PC-9 (cell line): Measurements from ENCODE around the gene RYR3. TPM values are rescaled to one million over a fixed set of nuclear protein-coding genes. Genes with fewer than 3 reads are reported as not detected.

Experiments
- BruUV-seq: library from RNA; stranded (reverse); fragments of 400-500 nt; replicated peaks from 2 replicates; lab custom pipeline; 2021; lab: Mats Ljungman, UMichigan
- CTCF ChIA-PET: fragments of 300-600 bp; sonication (Branson Sonifier 250); formaldehyde crosslinking; loops from one replicate; lab custom pipeline; 2022; ENCODE audit warnings: antibody characterized with exemption; lab: Charles Lee
- POLR2A ChIA-PET: fragments of 300-600 bp; sonication (Branson Sonifier 250); formaldehyde crosslinking; loops from one replicate; lab custom pipeline; 2022; ENCODE audit warnings: antibody characterized with exemption; ENCODE audit not compliant: unreplicated experiment; lab: Charles Lee
- DNase-seq, 2 experiments: peaks; one replicate each; pipeline versions ENCODE4 v3.0.0 to v3.0.0-alpha.2; 2015 to 2022; ENCODE audit warnings: mixed read lengths in 1 of 2
- H2AFZ ChIP-seq: fragments of 200-600 bp; sonication (generic); 2 replicates; pipeline ENCODE4 v1.8.1; 2017; ENCODE audit warnings: antibody characterized with exemption
- H3F3A ChIP-seq: fragments of 200-600 bp; sonication (generic); 2 replicates; pipeline ENCODE4 v1.8.1; 2017; ENCODE audit warnings: antibody characterized with exemption, mild to moderate bottlenecking, low read depth; ENCODE audit not compliant: insufficient read depth
- H3K27ac ChIP-seq: fragments of 200-600 bp; sonication (generic); 2 replicates; pipeline ENCODE4 v1.6.1; 2016; ENCODE audit warnings: mixed run types
- H3K27me3 ChIP-seq: fragments of 200-600 bp; sonication (generic); 2 replicates; pipeline ENCODE4 v1.6.1; 2016; ENCODE audit warnings: low read depth, mixed run types; ENCODE audit not compliant: insufficient read depth
- H3K36me3 ChIP-seq: fragments of 200-600 bp; sonication (generic); 2 replicates; pipeline ENCODE4 v1.6.1; 2016; ENCODE audit warnings: low read depth, mixed run types
- H3K4me1 ChIP-seq: fragments of 200-600 bp; sonication (generic); replicated peaks from 2 replicates; pipeline ENCODE4 v1.6.1; 2016; ENCODE audit warnings: mixed run types; ENCODE audit not compliant: insufficient read depth
- H3K4me2 ChIP-seq: fragments of 200-600 bp; sonication (generic); 2 replicates; pipeline ENCODE4 v1.6.1; 2017; ENCODE audit warnings: mixed run types
- H3K4me3 ChIP-seq: fragments of 200-600 bp; sonication (generic); 2 replicates; pipeline ENCODE4 v1.6.1; 2016; ENCODE audit warnings: mixed run types
- H3K79me2 ChIP-seq: fragments of 200-600 bp; sonication (generic); 2 replicates; pipeline ENCODE4 v1.6.1; 2017; ENCODE audit warnings: low read depth, mixed run types
- H3K9me2 ChIP-seq: fragments of 200-600 bp; sonication (generic); 2 replicates; pipeline ENCODE4 v1.8.1; 2017; ENCODE audit warnings: mild to moderate bottlenecking; ENCODE audit not compliant: insufficient read depth
- H3K9me3 ChIP-seq: fragments of 200-600 bp; sonication (generic); 2 replicates; pipeline ENCODE4 v1.8.1; 2016; ENCODE audit warnings: low read depth; ENCODE audit not compliant: insufficient read depth
- H4K20me1 ChIP-seq: fragments of 200-600 bp; sonication (generic); 2 replicates; pipeline ENCODE4 v1.8.1; 2017; ENCODE audit not compliant: insufficient read depth
- EZH2 ChIP-seq: fragments of 200-600 bp; sonication (generic); IDR thresholded peaks from 2 replicates; pipeline ENCODE4 v1.8.0; 2017; ENCODE audit warnings: antibody characterized with exemption, low read depth
- intact Hi-C: fragments of 100-400 bp; cut with micrococcal nuclease; formaldehyde crosslinking; loops from one replicate; pipeline ENCODE4 v1.10.0; 2022; ENCODE audit not compliant: unreplicated experiment
- total RNA-seq: library from RNA; stranded (reverse); gene quantifications from 2 replicates; pipeline ENCODE4 v1.2.3, GENCODE V29; 2021
- TF ChIP-seq, protein P1 (sequence below): fragments of 200-600 bp; sonication (generic); conservative IDR thresholded peaks from 2 replicates; pipeline ENCODE4 v1.6.1; 2017; ENCODE audit warnings: mixed run types, antibody characterized with exemption, mild to moderate bottlenecking, moderate library complexity

Gene RYR3
- total RNA-seq, 1 experiment from 2014 or later = 0.15 TPM

DNA sequence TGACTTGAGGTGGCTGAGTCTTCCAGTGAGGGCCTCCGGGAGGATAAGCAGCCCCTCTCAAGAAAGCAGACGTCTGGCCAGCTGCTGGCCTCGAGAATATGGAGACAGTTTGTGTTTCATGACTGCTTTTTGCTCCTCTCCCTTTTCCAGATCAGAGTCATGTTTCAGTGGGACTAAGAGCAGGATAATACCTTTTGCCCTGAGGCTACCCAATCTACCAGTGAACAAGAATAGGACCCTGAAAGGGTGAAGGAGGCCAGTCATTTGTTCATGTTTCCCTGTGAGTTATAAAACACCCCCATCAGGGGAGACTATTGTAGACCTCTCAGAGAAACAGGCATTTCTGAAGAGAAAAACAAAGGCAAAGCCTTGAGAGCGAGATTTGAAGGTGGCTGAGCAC is 137.4 kb downstream of the RYR3 start:
- Histone ChIP-seq H3F3A (peaks cover 9% of the 10 kb centered on the region; the same call in 1 of the 2 replicates), H3K27me3 (no peaks in the 10 kb centered on the region), H3K4me3 (peak overlapping the region; percentile 16; the same call in 1 of the 2 replicates), H2AFZ (peak overlapping the region; percentile 72; the same call in 1 of the 2 replicates), H3K9me3 (no peaks in the 10 kb centered on the region), H4K20me1 (no peaks in the 10 kb centered on the region), H3K36me3 (no peaks in the 10 kb centered on the region), H3K27ac (peak overlapping the region; percentile 95), H3K9me2 (no peaks in the 10 kb centered on the region), H3K4me1 (peaks cover 21% of the 10 kb centered on the region), H3K79me2 (no peaks in the 10 kb centered on the region), H3K4me2 (peak overlapping the region; percentile 72)
- ChIA-PET POLR2A (no interaction called here), CTCF (no interaction called here)
- intact Hi-C loops = loop anchor here (5.0 kb wide), 1 partner anchor 156 kb away; no protein-coding TSS in a partner anchor
- TSS peak; percentile 59 for BruUV-seq
- DNase-seq = no peak
- TF ChIP-seq EZH2 = no peak
- TF ChIP-seq, protein P1, sequence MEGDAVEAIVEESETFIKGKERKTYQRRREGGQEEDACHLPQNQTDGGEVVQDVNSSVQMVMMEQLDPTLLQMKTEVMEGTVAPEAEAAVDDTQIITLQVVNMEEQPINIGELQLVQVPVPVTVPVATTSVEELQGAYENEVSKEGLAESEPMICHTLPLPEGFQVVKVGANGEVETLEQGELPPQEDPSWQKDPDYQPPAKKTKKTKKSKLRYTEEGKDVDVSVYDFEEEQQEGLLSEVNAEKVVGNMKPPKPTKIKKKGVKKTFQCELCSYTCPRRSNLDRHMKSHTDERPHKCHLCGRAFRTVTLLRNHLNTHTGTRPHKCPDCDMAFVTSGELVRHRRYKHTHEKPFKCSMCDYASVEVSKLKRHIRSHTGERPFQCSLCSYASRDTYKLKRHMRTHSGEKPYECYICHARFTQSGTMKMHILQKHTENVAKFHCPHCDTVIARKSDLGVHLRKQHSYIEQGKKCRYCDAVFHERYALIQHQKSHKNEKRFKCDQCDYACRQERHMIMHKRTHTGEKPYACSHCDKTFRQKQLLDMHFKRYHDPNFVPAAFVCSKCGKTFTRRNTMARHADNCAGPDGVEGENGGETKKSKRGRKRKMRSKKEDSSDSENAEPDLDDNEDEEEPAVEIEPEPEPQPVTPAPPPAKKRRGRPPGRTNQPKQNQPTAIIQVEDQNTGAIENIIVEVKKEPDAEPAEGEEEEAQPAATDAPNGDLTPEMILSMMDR = no peak

DNA sequence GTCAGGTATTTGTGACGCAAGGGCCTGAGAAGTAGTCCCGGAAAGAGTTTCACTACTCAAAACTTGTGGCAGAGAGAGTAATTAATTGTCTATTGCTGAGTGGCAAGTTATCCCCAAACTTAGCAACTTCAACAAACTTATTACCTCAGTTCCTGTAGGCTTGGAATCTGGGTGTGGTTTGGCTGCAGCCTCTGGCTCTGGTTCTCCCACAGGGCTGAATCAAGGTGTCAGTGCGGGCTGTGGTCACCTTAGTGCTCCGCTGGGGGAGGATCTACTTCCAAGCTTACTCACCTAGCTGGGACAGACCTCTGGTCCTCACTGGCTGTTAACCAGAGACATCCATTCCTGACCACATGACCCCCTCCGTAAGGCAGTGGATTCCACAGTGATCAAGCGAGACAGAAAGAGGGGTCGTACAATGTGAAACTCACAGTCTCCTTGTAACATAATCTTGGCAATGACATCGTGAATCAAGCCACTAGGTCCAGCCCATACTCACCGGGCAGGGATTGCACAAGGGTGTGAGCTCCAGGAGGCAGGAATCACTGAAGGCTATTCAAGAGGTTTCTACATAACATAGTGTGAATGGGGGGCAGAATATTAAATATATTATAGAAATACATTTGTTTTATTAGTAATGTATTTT is 138.3 kb downstream of the RYR3 start:
- Histone ChIP-seq H3K27ac (peak overlapping the region; percentile 95), H2AFZ (peak overlapping the region; percentile 72), H3K9me2 (no peaks in the 10 kb centered on the region), H3K4me3 (peak overlapping the region; percentile 42; the same call in 1 of the 2 replicates), H3K4me1 (peaks cover 21% of the 10 kb centered on the region), H3K4me2 (peak overlapping the region; percentile 72), H3F3A (peaks cover 9% of the 10 kb centered on the region; the same call in 1 of the 2 replicates), H3K79me2 (no peaks in the 10 kb centered on the region), H4K20me1 (no peaks in the 10 kb centered on the region), H3K36me3 (no peaks in the 10 kb centered on the region), H3K9me3 (no peaks in the 10 kb centered on the region; the same call in 1 of the 2 replicates), H3K27me3 (no peaks in the 10 kb centered on the region)
- peak; percentile 70 to 89 for DNase-seq
- ChIA-PET POLR2A (no interaction called here), CTCF (no interaction called here)
- TF ChIP-seq, protein P1 = no peak
- no peak for TF ChIP-seq EZH2
- no TSS peak for BruUV-seq
- intact Hi-C loops = loop anchor here (5.0 kb wide), 1 partner anchor 157 kb away; no protein-coding TSS in a partner anchor

DNA sequence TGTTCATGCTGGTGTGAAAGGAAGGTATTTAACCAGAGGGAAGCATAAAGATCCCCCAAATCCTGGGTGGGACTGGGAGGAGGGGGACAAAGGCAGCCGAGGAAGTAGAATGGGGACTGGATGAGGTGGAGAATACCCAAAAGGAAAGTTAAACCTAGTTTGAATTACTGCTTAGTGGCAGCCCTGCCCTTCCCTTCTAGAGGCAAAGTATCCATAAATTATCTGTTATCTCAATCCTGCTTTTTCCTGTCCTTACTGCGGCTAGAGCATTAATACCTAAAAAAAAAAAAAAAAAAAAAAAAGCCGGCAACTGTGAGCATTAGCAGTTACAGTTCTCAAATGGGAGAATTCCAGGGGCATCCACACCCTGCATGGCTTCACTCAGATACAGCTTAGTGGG is 139.0 kb downstream of the RYR3 start:
- no peaks in the 10 kb centered on the region for H3K9me2 ChIP-seq
- no peak overlapping the region for H2AFZ ChIP-seq
- intact Hi-C loops = loop anchor here (5.0 kb wide), 1 partner anchor 158 kb away; no protein-coding TSS in a partner anchor
- peak overlapping the region; percentile 95 for H3K27ac ChIP-seq
- TF ChIP-seq EZH2 = no peak
- TF ChIP-seq, protein P1 = no peak
- H3K36me3 ChIP-seq = no peaks in the 10 kb centered on the region
- CTCF ChIA-PET = no interaction called here
- H4K20me1 ChIP-seq = no peaks in the 10 kb centered on the region
- peaks cover 9% of the 10 kb centered on the region; the same call in 1 of the 2 replicates for H3F3A ChIP-seq
- POLR2A ChIA-PET = no interaction called here
- no peaks in the 10 kb centered on the region for H3K27me3 ChIP-seq
- BruUV-seq = no TSS peak
- no peak for DNase-seq
- no peaks in the 10 kb centered on the region; the same call in 1 of the 2 replicates for H3K9me3 ChIP-seq
- H3K79me2 ChIP-seq = no peaks in the 10 kb centered on the region
- H3K4me3 ChIP-seq = no peak overlapping the region
- H3K4me1 ChIP-seq = peaks cover 21% of the 10 kb centered on the region
- H3K4me2 ChIP-seq = peak overlapping the region; percentile 72
